HG02642 (cell line): ENCODE data around the gene CLDN24.
"Not testable (repeated sequence)": the region's sequence is repeated elsewhere in the genome, so short reads cannot be mapped to it uniquely, and the experiment has no call there.

ENCODE experiments used
- ATAC-seq: cut with Tn5 transposase; IDR thresholded peaks from one replicate; pipeline ENCODE4 v1.9.1; 2021; ENCODE audit warnings: mild to moderate bottlenecking; ENCODE audit not compliant: unreplicated experiment, poor library complexity

CLDN24 gene

GRCh38 chr4:183324056-183324455 is 1.8 kb upstream of the CLDN24 start:
- not testable (repeated sequence) for ATAC-seq

- no peak for ATAC-seq
Observed at GRCh38 chr4:183323295-183323694, 1.1 kb upstream of the CLDN24 start.

GRCh38 chr4:183321516-183321915 is 710 bp downstream of the CLDN24 start:
- no peak for ATAC-seq

GRCh38 chr4:183321079-183321478 is 1.1 kb downstream of the CLDN24 start:
- no peak for ATAC-seq

GRCh38 chr4:183320211-183321059 is 1.8 kb downstream of the CLDN24 start, which contains the start of gene CLDN22:
Gene CLDN22 (minus strand): TSS chr4:183320276. CDS start chr4:183320218, 58 bp downstream.
- ATAC-seq, result no peak

GRCh38 chr4:183318656-183319055 is 3.6 kb downstream of the CLDN24 start:
- no peak for ATAC-seq

- ATAC-seq, result no peak
Observed at GRCh38 chr4:183314806-183315205, 7.4 kb downstream of the CLDN24 start.

GRCh38 chr4:183314336-183314735 is 7.9 kb downstream of the CLDN24 start:
- no peak for ATAC-seq

GRCh38 chr4:183312841-183313240 is 9.4 kb downstream of the CLDN24 start:
- no peak for ATAC-seq

- ATAC-seq, result no peak
Observed at GRCh38 chr4:183306811-183307210, 15.4 kb downstream of the CLDN24 start.

GRCh38 chr4:183304538-183304937 is 17.7 kb downstream of the CLDN24 start:
- ATAC-seq, result no peak

- ATAC-seq, result no peak
Observed at GRCh38 chr4:183304067-183304466, 18.2 kb downstream of the CLDN24 start.

GRCh38 chr4:183303301-183303700 is 18.9 kb downstream of the CLDN24 start:
- ATAC-seq, result no peak

- no peak for ATAC-seq
Observed at GRCh38 chr4:183300655-183301054, 21.6 kb downstream of the CLDN24 start.

GRCh38 chr4:183300070-183300469 is 22.2 kb downstream of the CLDN24 start:
- no peak for ATAC-seq

- ATAC-seq, result no peak
Observed at GRCh38 chr4:183299464-183299863, 22.8 kb downstream of the CLDN24 start.

GRCh38 chr4:183297675-183298074 is 24.6 kb downstream of the CLDN24 start:
- ATAC-seq, result peak; percentile 91

GRCh38 chr4:183295711-183296110 is 26.5 kb downstream of the CLDN24 start:
- ATAC-seq, result no peak

GRCh38 chr4:183291070-183291469 is 31.2 kb downstream of the CLDN24 start:
- no peak for ATAC-seq

GRCh38 chr4:183289688-183290087 is 32.5 kb downstream of the CLDN24 start:
- no peak for ATAC-seq

- ATAC-seq, result no peak
Observed at GRCh38 chr4:183288955-183289354, 33.3 kb downstream of the CLDN24 start.

GRCh38 chr4:183287677-183288076 is 34.5 kb downstream of the CLDN24 start:
- ATAC-seq, result peak; percentile 78
